ENCODE measurements around the gene ADCY2. TPM values are rescaled to one million over a fixed set of nuclear protein-coding genes. Genes with fewer than 3 reads are reported as not detected.

The ADCY2 gene
- total RNA-seq, 1 donor from 2014 or later = 1.5 TPM

- H3K4me1 Mint-ChIP-seq (ENCODE audit: unreplicated experiment) = peaks cover 9% of the 10 kb centered on the region
- no peak overlapping the region for H3K27ac Mint-ChIP-seq (ENCODE audit: unreplicated experiment)
- no peaks in the 10 kb centered on the region for H3K9me3 Mint-ChIP-seq (ENCODE audit: unreplicated experiment)
- H3K36me3 Mint-ChIP-seq (ENCODE audit: low read depth, unreplicated experiment) = no peaks in the 10 kb centered on the region
- no peak for TF ChIP-seq CTCF (IDR thresholded peaks at IDR 0.05; ENCODE audit: unreplicated experiment)
- H3K4me3 Mint-ChIP-seq (ENCODE audit: unreplicated experiment) = no peak overlapping the region
- H3K27me3 Mint-ChIP-seq (ENCODE audit: unreplicated experiment) = no peaks in the 10 kb centered on the region
- no peak for DNase-seq (ENCODE audit: low spot score)
These were observed 418.9 kb downstream of the ADCY2 start for GRCh38 chr5:7814816-7815215.

GRCh38 chr5:7815892-7816534 is 420.1 kb downstream of the ADCY2 start:
- Mint-ChIP-seq H3K27me3 (ENCODE audit: unreplicated experiment) (no peaks in the 10 kb centered on the region), H3K36me3 (ENCODE audit: low read depth, unreplicated experiment) (no peaks in the 10 kb centered on the region), H3K4me3 (ENCODE audit: unreplicated experiment) (no peak overlapping the region), H3K4me1 (ENCODE audit: unreplicated experiment) (peaks cover 9% of the 10 kb centered on the region), H3K27ac (ENCODE audit: unreplicated experiment) (no peak overlapping the region), H3K9me3 (ENCODE audit: unreplicated experiment) (no peaks in the 10 kb centered on the region)
- peak; percentile 95 for DNase-seq (ENCODE audit: low spot score)
- peak; percentile 82 for TF ChIP-seq CTCF (IDR thresholded peaks at IDR 0.05; ENCODE audit: unreplicated experiment)

- Mint-ChIP-seq H3K36me3 (ENCODE audit: low read depth, unreplicated experiment) (no peaks in the 10 kb centered on the region), H3K27me3 (ENCODE audit: unreplicated experiment) (no peaks in the 10 kb centered on the region), H3K4me3 (ENCODE audit: unreplicated experiment) (no peak overlapping the region), H3K27ac (ENCODE audit: unreplicated experiment) (no peak overlapping the region), H3K9me3 (ENCODE audit: unreplicated experiment) (no peaks in the 10 kb centered on the region), H3K4me1 (ENCODE audit: unreplicated experiment) (peaks cover 9% of the 10 kb centered on the region)
- no peak for TF ChIP-seq CTCF (IDR thresholded peaks at IDR 0.05; ENCODE audit: unreplicated experiment)
- DNase-seq (ENCODE audit: low spot score) = no peak
These were observed 420.6 kb downstream of the ADCY2 start for GRCh38 chr5:7816535-7816901.

- no peak for DNase-seq (ENCODE audit: low spot score)
- no peak for TF ChIP-seq CTCF (IDR thresholded peaks at IDR 0.05; ENCODE audit: unreplicated experiment)
- H3K9me3 Mint-ChIP-seq (ENCODE audit: unreplicated experiment) = no peaks in the 10 kb centered on the region
- H3K4me1 Mint-ChIP-seq (ENCODE audit: unreplicated experiment) = no peaks in the 10 kb centered on the region
- no peak overlapping the region for H3K4me3 Mint-ChIP-seq (ENCODE audit: unreplicated experiment)
- H3K27ac Mint-ChIP-seq (ENCODE audit: unreplicated experiment) = no peak overlapping the region
- H3K27me3 Mint-ChIP-seq (ENCODE audit: unreplicated experiment) = peaks cover 1% of the 10 kb centered on the region
- no peaks in the 10 kb centered on the region for H3K36me3 Mint-ChIP-seq (ENCODE audit: low read depth, unreplicated experiment)
These were observed 426.5 kb downstream of the ADCY2 start for GRCh38 chr5:7822449-7822848.

GRCh38 chr5:7823594-7823993 is 427.7 kb downstream of the ADCY2 start:
- Mint-ChIP-seq H3K4me1 (ENCODE audit: unreplicated experiment) (no peaks in the 10 kb centered on the region), H3K27me3 (ENCODE audit: unreplicated experiment) (peaks cover 1% of the 10 kb centered on the region), H3K4me3 (ENCODE audit: unreplicated experiment) (no peak overlapping the region), H3K36me3 (ENCODE audit: low read depth, unreplicated experiment) (no peaks in the 10 kb centered on the region), H3K9me3 (ENCODE audit: unreplicated experiment) (no peaks in the 10 kb centered on the region), H3K27ac (ENCODE audit: unreplicated experiment) (no peak overlapping the region)
- no peak for DNase-seq (ENCODE audit: low spot score)
- TF ChIP-seq CTCF (IDR thresholded peaks at IDR 0.05; ENCODE audit: unreplicated experiment) = no peak

Data from endothelial cell (in vitro differentiated cells).